ENCODE results near the gene ARX.

DNA sequence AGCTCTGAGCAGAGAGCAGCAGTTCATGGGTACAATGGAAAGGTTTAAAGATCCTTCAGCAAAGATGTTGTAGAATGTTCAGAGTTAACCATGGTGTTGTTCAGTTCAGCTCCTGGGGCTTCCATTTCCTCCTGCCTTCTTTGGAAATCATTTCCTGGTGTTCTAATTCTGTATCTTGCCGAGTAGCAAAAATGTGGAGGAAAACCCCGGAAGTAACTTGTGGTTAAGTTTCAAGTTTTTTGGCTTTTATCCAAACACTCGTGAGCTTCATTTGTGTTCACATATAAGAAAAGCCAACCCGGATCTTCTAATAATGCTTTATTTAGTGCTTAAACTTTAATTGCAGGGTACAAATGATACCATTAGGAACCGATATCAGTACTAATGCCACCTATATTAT, 33.6 kb upstream of the ARX start:
- no peak for TF ChIP-seq POLR2A (IDR thresholded peaks at IDR 0.05)
- TF ChIP-seq, protein P1, sequence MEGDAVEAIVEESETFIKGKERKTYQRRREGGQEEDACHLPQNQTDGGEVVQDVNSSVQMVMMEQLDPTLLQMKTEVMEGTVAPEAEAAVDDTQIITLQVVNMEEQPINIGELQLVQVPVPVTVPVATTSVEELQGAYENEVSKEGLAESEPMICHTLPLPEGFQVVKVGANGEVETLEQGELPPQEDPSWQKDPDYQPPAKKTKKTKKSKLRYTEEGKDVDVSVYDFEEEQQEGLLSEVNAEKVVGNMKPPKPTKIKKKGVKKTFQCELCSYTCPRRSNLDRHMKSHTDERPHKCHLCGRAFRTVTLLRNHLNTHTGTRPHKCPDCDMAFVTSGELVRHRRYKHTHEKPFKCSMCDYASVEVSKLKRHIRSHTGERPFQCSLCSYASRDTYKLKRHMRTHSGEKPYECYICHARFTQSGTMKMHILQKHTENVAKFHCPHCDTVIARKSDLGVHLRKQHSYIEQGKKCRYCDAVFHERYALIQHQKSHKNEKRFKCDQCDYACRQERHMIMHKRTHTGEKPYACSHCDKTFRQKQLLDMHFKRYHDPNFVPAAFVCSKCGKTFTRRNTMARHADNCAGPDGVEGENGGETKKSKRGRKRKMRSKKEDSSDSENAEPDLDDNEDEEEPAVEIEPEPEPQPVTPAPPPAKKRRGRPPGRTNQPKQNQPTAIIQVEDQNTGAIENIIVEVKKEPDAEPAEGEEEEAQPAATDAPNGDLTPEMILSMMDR (IDR thresholded peaks at IDR 0.05 in 4 of 5, conservative IDR thresholded peaks at IDR 0.05 in 1 of 5), result no peak

All from gastrocnemius medialis (tissue), 4 donors.